Stimulated activated CD8-positive, alpha-beta memory T cell treated with anti-CD3 and anti-CD28 coated beads, Interleukin-12 subunit alpha, Interleukin-12 subunit beta, amount 100 ng/mL, for 24 hours (primary cell): ENCODE measurements around the gene KDM4B.

ENCODE experiments used
- DNase-seq: peaks from one replicate; pipeline ENCODE4 v3.0.0-alpha.2; 2020; ENCODE audit errors: extremely low read depth

KDM4B gene

DNA sequence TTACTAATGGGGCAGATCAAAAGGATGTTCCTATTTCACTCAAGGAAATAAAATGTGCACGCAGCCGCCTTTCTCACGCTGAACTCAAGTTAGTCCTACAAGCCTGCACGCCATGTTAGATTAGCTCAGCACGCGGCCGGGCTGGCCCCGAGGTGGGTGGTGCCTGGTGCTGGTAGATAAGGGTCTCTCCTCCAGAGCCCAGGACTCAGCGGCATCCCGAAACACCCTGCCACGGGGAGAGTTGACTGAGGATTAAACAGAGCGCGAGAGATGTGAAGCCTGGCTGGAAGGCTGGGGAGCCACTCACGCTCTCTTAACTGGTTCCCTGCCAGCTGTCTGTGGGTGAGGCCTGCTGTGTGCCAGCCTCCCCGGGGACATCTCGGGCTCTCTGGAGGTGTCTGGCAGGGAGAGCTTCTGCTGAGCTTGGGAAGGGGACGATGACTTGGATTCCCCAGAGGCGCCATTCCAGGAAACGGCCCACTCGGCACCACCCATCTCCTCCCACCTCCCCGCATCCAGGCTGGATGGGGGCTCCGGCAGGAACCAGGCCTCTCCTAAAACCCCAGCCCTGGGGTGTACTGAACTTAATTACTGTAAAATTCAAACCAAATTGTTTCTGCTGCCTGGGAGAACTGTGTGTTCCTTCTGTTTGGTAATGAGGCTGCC, 122.2 kb downstream of the KDM4B start:
- DNase-seq, result no peak

DNA sequence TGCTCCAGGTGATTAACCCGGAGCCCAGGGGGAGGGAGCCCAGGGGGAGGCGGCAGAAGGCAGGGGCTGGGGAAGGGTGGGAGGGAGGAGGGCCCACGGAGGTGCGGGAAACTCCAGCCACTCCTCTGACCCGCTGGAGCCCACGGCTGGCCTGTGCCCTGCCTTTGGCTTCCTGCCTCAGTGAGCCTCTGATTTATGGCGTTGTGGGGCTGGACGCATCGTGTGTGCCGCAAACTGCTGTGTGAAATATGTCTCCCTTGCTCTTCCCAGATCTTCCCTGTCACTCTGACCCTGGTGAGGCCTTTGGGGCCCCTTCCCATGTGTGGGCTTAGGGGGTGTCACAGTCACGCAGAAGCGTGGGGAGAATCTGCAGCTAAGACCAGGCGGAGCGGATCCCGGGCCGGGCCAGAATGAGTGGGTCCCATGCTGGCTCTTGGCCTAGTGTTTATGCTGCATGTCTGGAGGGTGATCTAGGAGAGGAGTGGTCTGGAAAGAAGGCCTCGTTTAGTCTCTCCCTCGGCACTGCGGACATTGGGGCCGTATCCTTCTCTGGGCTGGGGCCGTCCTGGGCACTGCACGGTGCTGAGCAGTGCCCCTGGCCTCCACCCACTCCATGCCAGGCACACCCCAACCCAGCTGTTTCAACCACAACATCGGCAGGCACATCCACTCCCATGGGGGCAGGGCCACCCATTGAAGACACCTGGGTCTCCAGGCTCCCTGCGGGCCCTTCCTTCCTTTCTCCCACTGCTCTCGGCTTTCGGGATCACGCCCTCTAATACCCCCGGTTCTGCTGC, 123.0 kb downstream of the KDM4B start:
- no peak for DNase-seq

DNA sequence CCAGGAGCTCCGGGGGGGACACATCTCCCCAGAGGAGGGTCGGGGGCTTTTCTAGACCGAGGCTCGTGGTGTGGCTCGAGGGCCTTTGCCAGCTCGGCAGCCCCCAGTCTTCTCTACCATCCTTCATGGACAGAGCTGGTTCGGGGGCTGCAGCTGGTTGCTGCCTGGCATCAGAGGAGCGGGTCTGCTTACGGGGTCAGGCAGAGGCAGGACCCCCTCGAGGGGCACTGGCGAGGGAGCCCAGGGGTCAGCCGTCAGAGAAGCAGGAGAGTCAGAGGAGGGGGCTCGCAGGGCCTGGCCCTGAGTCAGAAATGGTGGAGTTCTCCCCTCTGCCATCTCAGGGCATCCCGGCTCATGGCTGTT, 123.5 kb downstream of the KDM4B start:
- no peak for DNase-seq

DNA sequence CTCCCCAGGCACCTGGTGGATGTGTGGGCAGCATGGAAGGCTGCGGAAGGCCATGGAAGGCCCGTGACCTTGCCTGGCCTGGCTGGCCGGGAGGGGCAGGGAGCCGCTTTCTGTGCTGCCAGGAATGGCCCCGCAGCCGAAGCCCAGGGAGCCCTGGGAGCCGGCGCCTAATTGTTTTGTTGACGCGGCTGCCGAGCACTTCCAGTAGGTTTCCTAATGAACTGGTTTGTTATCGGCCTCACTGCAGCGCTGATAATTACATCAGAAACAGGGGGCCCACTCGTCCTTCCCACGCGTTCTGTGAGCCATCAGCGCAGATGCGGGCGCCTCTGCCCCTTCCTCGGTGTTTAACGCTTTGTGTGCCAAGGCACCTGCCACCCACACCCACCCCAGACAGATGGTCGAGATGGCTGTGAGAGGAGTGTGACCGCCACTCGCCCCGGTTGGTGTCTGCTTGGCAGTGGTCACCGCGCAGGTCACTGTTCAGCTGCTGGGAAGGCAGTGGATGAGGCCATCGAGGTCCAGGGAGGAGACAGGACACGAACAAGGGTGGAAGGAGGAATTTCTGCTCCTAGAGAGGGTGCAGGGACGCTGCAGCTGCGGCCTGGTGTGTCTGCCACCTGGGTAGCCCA, 124.5 kb downstream of the KDM4B start:
- DNase-seq, result no peak

DNA sequence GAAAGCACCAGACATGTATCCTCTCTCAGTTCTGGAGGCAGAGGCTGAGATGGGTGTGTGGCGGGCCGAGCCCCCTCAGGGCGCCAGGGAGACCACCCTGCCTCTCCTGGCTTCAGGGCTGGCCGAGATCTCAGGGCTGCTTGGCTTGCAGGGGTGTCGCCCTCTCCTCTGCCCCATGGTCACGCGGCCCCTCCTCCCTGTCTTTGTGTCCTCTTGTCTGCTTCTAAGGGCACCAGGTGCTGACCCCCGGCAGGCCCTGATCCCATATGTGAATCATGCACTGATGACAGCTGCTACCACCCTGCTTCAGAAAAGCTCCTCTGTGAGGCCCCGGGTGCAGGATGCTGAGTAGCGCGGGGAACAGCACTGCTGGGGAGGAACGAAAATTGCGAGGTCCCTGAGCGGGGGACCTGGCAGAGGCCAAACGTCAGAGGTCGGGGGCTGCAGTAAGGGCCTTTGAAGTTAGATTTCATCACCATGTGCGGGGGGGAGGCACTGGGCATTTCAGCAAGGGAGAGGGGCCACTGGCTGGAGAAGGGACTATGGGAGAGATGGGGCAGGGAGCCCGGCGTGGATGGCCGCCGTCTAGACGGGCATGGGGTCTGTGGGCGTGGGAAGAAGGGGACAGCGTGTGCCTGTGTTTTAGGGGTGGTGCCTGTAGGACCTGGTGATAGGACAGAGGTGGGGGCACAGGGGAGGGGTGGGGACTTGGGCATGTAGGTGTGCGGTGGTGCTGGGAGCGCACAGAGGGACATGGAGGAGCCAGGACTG, 125.2 kb downstream of the KDM4B start:
- no peak for DNase-seq

DNA sequence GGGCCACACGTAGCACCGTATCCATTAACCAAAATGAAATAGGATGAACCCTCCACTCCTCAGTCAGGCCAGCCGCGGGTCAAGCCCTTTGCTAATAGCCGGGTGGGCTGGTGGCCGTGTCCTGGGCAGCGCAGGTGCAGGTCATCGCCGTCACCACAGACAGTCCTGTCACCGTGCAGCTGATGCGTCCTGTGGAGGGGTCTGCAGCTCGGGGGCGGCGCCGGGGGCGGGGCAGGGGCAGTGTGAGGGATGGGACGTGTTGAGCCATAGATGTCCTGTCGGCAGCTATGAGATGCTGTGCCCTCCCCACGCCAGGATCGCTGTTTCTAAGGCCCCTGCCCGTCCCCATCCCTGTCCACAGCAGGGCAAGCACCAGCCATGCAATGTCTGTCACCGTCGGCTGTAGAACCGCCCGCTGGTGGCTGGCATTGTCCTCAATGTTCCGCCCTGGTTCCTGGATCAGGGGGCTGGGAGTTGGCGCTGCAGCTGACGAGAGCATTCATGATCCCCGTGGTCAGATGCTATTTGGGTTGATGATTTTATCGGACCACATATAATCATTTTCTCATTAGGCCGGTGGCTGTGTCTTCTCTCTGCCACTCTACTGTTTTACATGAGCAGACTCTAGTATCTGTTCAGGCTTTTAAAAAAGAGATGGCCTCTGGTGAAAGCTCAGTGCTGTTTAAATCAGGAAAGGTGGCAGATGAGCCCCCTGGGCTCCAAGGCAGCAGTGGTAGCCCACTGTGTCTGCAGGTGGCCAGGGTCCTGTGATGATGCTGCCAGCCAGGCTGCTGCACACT, 126.1 kb downstream of the KDM4B start:
- DNase-seq, result no peak

DNA sequence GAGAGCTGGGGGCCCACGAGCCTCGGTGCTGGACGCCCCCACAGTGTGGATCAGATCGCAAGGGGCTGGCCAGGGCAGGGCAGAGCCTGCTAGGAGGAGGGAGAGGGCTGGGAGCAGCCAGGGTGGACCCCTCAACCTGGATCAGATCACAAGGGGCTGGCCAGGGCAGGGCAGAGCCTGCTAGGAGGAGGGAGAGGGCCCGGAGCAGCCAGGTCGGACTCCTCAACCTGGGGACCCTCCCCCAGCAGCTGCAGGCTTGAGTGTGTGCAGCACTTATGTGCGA, 126.6 kb downstream of the KDM4B start:
- DNase-seq, result no peak

DNA sequence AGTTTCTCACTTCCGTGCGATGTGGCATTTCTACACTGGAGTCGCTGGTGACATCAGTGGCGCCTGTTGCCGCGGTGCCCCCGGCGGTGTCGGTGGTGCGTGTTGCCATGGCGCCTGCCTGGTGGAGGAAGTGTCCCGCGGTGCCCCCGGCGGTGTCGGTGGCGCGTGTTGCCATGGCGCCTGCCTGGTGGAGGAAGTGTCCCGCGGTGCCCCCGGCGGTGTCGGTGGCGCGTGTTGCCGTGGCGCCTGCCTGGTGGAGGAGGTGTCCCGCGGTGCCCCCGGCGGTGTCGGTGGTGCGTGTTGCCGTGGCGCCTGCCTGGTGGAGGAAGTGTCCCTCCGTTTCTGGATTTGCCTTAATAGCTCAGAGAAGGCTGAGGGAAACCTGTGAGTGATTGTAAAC, 127.6 kb downstream of the KDM4B start:
- DNase-seq, result no peak

DNA sequence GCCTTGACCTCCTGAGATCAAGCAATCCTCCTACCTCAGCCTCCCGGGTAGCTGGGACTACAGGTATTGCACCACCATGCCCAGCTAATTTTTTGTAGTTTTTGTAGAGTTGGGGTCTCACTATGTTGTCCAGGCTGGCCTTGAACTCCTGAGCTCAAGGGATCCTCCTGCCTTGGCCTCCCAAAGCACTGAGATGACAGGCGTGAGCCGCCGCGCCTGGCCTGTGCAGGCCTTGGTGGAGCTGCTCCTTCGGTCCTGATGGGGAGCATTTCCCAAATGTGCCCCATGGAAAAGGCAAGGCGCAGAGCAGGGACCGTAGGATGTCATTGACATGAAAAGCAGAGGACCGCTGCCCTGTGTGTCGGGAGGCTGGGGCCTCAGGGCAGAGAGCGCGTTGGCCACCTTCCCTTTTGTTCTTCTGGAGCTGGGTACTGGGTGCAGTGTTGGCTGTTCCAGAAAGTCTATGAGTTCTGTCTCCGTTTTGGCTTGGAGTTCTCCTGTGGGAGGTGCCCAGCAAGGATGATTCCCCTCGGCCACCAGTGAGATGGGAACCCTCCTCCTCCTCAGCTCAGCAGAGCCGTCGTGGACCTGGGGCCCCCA, 128.5 kb downstream of the KDM4B start:
- DNase-seq, result no peak

DNA sequence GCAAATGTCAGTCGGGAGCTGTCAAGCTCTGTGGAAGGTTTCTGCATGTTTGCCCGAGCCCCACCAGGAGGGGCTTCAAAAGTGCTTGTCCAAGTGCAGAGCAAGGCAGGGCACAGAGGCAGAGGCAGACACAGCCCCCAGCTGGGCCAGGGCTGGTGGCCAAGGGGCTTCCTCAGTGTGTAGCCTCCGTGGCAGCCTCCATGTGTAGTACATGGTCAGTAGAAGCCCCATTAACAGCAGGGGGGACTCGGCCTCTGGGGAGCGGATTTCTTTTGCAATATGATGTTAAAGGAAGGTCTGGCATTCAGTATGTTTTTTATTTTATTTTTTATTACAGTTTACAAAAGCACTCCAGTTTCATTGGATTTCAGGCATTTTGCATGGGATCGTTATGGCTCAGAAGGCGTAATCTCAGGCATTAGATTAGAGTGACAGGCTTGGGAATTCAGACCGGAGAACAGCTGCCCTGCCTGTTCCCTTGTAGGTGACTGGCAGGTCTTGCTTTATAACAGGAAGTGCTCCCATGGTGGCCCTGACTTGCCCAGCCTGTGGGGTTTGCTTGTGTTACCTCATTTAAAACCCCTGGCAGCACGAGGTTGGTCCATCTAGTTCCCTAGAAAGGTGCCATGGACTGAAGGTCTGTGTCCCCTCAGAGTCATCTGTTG, 129.2 kb downstream of the KDM4B start:
- no peak for DNase-seq

DNA sequence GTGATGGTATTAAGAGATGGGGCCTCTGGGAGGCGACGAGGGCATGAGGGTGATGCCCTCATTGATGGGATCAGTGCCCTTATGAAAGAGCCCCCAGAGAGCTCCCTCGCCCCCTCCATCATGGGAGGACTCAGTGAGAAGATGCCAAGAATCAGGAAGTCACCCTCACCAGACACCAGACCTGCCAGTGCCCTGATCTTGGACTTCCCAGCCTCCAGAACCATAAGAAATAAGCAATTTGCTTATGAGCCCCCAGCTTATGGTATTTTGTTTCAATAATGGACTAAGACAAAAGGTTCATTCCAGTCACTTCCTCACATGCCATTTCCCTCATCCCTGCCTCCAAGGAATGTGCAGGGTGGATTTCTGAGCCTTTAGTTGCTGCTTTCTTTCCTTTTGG, 129.7 kb downstream of the KDM4B start:
- DNase-seq, result no peak

DNA sequence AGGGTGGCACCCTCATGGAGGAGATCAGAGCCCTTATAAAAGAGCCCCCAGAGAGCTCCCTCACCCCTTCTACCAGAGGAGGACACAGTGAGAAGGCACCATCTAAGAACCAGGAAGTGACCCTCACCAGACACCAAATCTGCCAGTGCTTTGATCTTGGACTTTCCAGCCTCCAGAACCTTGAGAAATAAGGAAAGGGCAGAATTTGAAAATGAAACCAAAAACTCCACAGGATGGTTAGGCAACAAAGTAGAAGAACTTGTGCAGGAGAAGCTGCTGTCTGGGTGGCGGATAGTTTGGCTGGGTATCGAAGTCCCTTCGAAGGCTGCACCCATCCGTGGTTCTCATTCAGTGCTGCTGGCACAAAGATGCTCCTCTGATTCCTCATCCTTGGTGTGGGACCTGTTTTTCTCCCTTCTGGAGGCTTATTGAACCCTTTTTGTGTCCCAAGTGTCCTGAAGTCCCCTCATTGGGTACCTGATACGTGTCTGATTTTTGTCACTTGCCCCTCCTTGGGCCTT, 130.8 kb downstream of the KDM4B start:
- DNase-seq, result no peak

DNA sequence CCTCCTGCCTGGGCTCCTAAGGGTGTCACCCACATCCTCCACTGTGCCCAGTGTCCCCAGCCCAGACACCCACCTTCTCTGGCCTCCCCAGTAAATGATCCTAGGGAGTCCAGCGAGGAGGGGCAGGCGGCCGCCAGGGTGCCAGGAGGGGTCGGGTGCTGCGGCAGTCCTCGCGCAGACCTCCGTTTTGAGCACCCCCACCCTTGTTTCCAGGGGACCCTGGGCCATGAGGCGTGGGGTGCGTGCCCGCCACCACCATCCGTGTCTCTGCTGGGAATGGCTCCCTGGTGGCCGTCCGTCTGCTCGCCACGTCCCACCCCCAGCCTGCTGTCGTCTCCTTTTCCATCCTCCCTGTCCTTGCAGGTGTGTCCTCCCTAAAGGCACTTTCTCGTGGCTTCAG, 133.0 kb downstream of the KDM4B start:
- no peak for DNase-seq

DNA sequence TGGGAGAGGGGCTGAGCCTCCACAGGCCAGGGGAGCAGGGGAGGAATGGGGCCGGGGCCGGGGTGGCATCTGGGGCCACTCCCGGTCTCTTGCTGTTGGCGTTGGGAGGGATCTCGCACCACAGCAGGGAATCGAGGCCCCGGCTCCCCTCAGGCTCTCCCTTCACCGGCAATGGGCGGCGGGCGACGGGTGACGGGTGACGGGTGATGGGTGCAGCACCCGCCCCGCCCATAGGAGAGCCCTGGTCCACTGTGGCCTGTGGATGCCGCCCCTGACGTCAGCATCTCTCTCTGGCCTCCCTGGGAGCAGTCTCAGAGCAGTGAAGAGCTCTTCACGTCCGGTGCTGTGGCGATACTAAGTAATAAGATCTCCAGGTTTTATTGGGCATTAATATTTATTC, 133.6 kb downstream of the KDM4B start:
- no peak for DNase-seq

DNA sequence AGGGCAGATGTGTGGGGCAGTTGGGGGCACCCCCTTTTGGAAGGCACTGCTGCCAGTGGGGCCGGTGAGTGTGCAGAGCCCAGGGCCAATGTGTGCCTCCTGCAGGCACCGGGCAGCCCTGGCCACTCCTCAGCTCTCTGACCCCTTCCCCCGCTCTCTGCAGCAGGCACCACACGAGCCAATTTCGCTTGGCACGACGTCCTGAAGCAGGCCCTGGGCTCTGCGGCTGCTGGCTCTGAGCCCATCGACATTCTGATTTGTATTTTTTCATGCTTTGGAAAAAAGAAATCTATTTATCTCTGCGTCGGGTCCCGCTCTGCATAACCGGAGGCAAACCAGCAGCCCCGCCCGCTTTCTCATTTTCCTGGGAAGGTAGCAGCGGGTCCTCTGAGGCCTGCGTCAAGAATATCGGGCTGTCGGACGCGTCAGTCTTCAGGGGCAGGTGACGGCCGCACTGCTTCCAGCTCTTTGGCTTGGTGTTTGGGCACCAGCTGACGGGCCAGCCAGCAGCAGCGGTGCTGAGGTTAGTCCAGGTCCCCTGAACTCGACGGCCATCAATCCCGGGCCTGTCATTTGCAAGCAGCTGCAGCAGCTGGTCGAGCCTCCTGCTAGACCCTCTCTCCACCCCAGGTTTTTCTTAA, 134.3 kb downstream of the KDM4B start:
- no peak for DNase-seq

DNA sequence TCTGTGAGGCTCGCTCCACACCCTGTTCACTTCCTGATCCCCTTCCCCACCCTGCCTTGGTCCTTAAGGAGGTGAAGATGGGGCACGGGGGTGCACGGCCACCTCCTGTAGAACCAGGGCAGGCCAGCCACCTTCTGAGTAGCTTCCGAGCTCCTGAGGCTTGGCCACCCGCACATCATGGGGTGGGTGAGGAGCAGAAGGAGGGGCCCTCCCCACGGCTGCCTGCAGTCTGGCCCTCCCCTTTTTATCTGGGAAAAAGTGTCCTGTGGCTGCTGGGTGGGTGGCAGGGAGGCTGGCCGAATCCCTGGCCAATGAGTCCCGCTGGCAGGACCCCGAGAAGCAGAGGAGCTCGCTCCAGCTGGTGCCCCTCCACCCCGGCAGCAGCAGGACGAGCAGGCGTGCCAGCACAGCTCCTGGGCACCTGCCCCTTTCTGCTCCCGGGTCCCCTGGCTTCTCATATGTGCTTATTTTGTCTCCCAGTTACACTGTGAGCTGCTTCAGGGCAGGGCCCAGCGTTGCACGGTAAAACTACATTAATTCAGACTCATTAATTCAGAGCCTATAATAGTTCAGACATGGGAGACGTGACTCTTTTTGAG, 135.0 kb downstream of the KDM4B start:
- DNase-seq, result no peak

DNA sequence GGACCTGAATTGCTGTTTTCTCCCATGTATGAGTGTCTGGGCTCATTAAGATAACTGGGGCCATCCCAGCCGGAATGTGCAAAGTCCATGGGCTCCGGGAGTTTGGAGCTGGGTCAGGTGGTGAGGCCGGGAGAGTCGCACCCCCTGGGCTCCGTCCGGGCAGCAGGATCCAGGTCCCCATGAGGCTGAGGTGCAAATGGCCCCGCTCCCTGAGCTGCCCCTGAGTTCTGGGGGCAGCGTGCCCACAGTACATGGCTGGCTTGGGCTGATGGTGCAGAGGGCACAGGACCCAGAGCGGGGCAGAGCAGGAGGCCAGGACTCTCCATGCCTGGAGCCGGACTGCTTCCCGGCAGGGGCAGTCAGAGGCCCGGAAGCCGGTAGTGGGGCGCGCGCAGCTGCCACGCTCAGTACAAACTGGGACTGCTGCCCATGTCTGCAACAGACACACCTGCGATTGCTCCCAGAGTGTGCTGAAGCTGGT, 136.0 kb downstream of the KDM4B start:
- no peak for DNase-seq

DNA sequence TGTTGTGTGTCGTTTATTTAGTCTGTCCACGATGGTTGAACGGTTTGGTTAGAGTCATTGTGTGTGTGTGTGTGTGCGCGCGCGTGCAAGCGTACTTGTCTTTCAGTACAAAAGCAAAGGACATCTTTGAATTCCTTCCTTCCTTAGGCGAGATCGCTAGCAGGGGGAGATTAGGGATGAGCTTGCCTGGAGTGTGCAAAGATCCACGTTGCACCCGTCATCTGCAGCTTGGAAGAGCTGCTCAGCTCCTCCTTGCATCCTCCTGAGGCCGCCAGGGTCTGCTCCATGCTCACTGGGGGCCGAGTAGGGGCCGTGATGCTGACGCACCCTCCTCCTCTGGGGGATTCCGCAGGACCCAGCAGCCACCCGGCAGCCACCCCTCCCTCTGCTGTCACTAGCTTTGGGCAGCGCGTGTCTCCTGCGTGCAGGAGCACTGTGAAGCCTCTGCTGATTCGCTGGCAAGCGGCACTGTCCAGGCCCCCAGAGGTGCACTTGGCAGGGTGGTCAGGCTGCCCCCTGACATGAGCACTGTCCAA, 137.3 kb downstream of the KDM4B start:
- no peak for DNase-seq

DNA sequence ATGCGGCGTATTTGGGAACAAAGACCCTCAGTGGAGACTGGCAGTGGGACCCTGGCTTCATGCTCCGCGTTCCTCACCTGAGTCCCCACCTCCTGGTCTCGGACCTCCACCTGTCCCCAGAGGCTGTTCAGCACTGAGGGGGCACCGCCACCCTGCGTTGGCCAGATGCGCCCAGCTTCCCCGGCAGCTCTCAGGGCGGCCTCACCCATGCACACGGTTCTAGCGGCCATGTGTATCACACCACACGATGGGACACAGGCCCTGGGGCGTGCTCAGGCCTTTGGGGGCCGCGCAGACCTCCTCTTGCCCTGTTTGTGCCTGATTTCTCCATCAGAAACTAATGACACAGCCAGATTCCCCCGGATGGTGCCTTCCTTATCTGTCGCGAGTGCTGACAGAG, 138.1 kb downstream of the KDM4B start:
- DNase-seq, result no peak
